Fibroblast of villous mesenchyme (primary cell): Measurements from ENCODE around the gene UBE2I. TPM values are rescaled to one million over a fixed set of nuclear protein-coding genes. Genes with fewer than 3 reads are reported as not detected.
A peak's percentile ranks its signal among the peaks of the same experiment; 100 is the strongest.

Source experiments
- DNase-seq: peaks from one replicate; pipeline ENCODE4 v3.0.0-alpha.2; 2010; ENCODE audit warnings: low read depth
- H3K4me3 ChIP-seq: 2 replicates; pipeline ENCODE4 v1.5.1; 2011; ENCODE audit warnings: low read depth, mild to moderate bottlenecking, low read length
- total RNA-seq: library from RNA; depleted of rRNA; stranded (reverse); fragments of >200 nt; gene quantifications from 2 replicates; pipeline ENCODE4 v1.2.3, GENCODE V29; 2012
- TF ChIP-seq, protein P1 (sequence below): IDR thresholded peaks from 2 replicates; pipeline ENCODE4 v1.5.1; 2012; ENCODE audit warnings: low read depth, mild to moderate bottlenecking, low read length; ENCODE audit not compliant: insufficient read depth

Gene UBE2I
- total RNA-seq, 1 donor = 44.9 TPM

- no peak for DNase-seq
- peak overlapping the region; percentile 68 for H3K4me3 ChIP-seq
- TF ChIP-seq, protein P1, sequence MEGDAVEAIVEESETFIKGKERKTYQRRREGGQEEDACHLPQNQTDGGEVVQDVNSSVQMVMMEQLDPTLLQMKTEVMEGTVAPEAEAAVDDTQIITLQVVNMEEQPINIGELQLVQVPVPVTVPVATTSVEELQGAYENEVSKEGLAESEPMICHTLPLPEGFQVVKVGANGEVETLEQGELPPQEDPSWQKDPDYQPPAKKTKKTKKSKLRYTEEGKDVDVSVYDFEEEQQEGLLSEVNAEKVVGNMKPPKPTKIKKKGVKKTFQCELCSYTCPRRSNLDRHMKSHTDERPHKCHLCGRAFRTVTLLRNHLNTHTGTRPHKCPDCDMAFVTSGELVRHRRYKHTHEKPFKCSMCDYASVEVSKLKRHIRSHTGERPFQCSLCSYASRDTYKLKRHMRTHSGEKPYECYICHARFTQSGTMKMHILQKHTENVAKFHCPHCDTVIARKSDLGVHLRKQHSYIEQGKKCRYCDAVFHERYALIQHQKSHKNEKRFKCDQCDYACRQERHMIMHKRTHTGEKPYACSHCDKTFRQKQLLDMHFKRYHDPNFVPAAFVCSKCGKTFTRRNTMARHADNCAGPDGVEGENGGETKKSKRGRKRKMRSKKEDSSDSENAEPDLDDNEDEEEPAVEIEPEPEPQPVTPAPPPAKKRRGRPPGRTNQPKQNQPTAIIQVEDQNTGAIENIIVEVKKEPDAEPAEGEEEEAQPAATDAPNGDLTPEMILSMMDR = no peak
These were observed 1.4 kb downstream of the UBE2I start for GRCh38 chr16:1310832-1311200.

GRCh38 chr16:1311212-1311737, 1.8 kb downstream of the UBE2I start:
- no peak for DNase-seq
- TF ChIP-seq, protein P1 = no peak

GRCh38 chr16:1311738-1312466, 2.5 kb downstream of the UBE2I start:
- H3K4me3 ChIP-seq = peak overlapping the region; percentile 68
- DNase-seq = peak; percentile 46
- TF ChIP-seq, protein P1 = no peak

More at GRCh38 chr16:1311212-1311737, 1.8 kb downstream of the UBE2I start:
- peak overlapping the region; percentile 68 for H3K4me3 ChIP-seq

- no peak overlapping the region for H3K4me3 ChIP-seq
- TF ChIP-seq, protein P1 = no peak
These were observed 3.0 kb downstream of the UBE2I start for GRCh38 chr16:1312467-1312816.

DNA sequence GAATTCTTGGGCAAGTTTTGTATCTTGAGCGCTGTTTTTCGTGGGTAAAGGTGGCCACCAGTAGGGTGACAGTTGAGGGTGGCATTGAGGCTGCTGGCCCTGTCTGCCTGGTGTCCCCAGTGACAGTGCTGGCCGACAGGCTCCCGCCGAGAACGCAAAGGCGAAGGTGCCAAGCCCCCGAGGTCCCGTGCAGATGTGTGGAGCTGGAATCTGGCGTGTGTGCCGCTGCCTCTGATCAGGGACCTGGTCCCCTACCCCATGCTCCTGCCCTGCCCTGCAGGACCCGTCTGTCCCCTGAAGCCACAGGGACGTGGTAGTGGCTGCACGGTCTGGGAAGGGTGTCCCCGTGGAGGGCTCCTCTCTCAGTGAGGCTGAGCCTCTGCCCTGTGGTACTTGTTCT, 3.5 kb downstream of the UBE2I start:
- DNase-seq = no peak
- TF ChIP-seq, protein P1 = no peak
- no peak overlapping the region for H3K4me3 ChIP-seq

More at GRCh38 chr16:1312467-1312816, 3.0 kb downstream of the UBE2I start:
- no peak for DNase-seq

DNA sequence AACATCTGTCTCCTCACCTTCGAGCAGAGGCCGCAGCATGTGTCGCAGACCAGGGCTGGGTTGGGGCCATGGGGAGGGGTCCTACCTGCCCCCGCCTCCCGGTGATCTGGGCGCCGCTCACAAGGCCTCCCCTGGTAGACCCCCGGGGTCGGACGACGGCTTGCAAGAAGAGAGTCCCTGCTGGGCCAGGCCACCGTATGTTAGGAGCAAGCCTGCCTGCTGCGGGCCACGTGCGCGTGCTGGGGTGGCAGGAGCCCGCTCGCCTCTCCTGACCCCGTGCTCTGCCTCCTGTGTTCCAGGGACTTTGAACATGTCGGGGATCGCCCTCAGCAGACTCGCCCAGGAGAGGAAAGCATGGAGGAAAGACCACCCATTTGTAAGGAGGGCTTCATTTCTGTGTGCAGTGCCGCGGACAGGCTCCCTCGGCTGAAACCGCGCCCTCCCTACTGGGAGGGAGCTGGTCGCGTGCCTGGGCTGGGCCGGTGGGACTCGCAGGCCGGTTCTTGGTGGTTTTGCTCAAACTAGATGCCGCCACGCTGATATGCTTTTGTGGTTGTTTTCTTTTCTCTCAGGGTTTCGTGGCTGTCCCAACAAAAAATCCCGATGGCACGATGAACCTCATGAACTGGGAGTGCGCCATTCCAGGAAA, 4.4 kb downstream of the UBE2I start:
- TF ChIP-seq, protein P1 = no peak
- no peak for DNase-seq
- H3K4me3 ChIP-seq = no peak overlapping the region
